Amygdala (tissue), 56 donors: ENCODE data around the gene PPM1L.
A peak's percentile ranks its signal among the peaks of the same experiment; 100 is the strongest.

Experiments
- DNase-seq, 56 donors: peaks; one replicate each; lab custom pipeline; 2025; lab: John Stamatoyannopoulos, UW

Gene PPM1L

DNA sequence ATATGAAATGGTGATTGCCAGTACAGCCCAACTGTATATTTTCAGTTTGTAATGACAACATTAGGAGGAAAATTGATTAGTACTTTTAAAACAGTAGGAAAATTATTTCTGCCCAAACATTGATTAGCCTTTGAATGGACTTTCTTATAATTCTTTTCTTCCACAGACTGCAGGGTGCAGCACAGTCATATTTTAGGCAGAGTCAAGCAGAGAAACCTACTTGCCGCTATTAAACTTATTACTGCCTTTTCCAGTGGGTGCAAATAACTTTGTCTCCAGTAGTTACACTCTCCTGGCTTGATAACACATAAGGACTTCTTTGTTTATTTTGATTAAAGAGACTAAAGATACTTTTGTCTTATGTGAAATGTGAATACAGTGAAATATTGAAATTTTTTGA is 85.4 kb downstream of the PPM1L start:
- no peak for DNase-seq

DNA sequence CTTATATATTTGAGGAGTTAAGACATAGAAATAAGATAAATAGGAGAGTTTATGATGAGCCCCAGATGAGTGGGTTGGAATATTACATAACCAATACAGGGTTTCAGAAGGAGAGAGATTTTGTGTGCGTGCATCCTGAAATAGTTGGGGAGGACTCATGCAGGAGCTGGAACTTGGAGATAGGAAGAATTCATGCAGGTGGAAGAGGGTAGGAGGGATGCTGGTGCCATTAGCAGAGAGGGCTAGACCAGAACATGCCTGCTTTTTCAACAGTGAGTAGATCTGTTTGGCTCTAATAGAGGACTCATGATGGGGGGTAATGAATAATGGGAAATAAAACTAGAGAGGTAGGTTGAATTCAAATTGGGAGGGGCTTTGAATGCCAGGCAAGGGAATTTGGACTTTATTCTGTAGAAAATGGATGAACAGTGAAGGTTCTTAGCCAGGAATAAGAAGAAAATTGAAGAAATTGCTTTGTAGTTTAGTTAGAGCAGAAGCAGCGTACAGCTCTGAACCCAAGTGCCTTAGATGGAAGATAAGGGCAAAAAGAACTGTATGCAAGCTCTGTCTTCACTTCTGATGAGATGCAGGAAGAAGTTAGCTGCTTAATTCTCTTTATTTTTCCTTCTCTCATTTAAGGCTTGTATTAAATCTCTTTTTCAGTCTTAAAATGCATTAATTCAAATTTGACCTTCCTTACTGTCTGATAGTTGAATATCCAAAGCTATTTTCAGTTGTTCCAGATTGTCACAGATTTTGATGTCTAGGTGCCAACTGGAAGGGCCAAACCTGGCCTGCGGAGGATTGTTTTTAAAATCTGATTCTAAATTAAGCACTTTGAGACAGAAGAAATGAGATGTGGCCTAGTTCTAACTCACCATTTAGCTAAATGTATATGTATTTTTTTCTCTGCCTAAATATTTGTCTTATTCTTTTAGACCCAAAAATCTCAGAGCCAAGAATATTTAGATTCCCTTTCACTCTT is 86.3 kb downstream of the PPM1L start:
- peak in 1 of 56 donors; percentile 2 for DNase-seq

DNA sequence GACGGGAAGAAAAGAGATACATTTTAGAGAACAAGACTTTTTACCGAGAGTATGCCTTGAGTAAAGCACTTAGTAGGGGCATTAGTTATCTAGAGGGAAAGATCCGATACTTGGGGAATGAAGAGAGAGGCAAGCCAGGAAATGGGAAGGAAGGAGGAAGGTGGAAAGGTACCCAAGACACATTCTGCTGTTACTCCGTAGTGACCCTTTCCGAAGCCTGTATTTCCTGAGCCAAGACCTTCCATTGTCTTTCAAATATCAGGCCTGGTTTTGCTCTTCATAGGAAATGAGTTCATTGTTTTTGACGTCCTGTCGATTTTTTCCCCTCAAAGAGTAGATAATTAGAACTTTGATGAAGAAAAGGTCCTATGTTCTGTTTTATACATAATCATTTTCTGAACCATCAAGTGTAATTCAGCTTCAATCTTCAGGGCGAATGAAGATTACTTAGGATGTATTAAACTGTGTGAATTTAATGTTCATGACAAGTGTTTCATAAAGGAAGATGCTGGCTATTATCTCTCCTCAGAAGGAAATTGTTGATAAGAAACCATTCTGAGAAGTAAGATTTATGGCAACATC is 95.7 kb downstream of the PPM1L start:
- DNase-seq, result no peak

DNA sequence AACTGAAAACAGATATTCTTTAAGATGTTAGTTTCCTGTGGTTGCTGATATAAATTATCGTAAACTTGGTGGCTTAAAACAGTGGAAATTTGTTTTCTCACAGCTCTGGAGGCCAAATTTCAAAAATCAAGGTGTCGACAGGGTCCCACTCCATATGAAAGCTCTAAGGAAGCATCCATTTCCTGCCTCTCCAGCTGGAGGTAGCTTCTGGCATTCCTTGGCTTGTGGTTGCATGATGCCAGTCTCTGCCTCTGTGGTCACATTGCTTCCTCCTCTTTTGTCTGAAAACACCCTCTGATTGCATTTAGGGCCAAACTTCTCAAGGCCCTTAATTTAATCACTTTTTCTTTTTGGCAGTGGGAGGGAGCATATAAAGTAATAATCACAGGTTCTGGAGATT is 96.8 kb downstream of the PPM1L start:
- no peak for DNase-seq

DNA sequence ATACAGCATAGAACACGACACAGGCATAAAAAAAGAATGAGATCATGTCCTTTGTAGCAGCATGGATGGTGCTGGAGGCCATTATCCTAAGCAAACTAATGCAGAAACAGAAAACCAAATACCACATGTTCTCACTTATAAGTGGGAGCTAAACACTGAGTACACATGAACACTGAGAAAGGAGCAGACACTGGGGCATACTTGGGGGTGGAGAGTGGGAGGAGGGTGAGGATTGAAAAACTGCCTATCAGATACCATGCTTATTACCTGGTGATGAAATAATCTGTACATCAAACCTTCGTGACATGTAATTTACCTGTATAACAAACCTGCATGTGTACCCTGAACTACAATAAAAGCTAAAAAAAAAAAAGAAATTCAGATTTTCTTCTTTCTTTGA is 100.4 kb downstream of the PPM1L start:
- DNase-seq, result no peak

DNA sequence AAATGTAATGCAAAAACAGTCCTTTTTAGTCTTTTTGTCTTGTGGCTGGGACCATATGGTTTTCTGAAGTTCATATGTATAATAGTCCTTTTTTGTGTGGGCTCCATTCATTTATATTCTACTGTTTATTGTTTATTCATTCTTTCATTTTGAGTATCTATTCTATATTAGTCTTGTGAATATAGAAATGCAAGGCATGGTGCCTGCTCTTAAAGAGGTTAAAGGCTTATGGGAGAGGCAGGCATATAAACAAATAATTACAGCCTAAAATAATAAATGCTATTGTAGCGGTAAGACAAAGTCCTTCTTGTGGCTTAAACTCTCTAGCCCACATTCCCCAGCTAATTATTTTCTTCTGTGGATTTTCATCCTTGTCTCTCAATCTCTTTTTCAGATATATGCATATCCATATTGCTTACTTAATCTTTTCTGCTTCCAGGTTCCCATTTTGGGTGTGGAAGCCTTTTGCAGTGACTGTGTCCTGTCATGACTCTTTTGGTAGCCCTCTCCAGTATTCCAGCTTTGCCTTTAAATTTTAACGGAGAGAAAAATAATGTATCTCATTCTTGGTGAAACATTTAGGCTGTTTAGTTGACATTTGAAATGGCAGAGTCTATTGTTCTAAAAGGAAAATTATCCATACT is 101.6 kb downstream of the PPM1L start:
- no peak for DNase-seq

DNA sequence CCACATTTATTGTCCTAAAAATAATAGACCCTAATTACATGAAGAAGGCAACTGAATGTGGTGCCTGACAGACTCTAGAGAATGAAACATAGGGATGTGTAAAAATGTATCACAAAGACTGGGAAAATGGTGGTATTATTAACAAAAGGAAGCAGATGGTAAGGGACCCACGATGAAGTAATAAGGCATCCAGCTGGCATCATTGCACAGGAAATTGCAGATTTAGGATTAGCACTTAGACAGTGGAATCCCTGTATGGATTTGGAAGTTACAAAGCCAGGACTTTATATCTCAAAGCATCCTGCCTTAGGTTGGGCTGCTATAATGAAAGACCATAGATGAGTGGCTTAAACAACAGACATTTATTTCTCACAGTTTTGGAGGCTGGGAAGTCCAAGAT is 104.3 kb downstream of the PPM1L start:
- DNase-seq, result no peak

DNA sequence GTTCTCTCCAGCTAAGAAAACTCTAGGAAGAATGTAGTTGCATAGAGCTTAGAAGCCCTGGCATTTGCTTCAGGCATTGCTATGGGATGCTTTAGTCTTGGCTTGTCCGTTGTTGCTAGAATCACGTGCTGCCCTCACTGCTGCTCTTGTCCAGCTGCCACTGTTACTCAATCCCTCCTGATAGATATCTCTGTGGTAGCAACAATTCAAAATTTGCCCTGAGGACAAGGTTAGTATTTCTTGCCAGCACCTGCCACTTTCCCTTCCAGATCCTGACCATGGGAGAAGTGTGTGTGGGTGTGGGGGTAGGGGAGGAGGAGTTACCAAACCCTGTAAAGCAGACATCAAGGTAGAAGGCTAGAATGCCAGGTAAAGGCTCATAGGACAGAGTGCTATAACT is 113.8 kb downstream of the PPM1L start:
- DNase-seq, result no peak

DNA sequence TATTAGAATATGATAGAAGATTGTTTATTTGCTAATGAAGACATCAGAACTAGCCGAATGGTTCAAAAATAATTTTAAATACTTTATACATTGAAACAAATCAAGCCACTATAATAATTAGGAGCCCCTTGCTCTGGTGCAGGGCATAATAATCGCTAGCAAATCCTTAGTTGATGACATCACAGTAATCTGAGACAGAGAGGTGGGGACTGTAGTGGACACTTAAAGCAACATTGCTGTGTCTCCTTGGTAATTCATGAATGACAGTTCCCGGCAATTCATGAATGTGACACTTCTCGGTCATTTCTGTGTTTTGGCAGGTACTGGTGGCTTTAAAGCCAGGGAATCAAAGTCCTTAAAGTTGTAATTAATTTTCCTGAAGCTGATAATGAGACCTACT is 114.3 kb downstream of the PPM1L start:
- no peak for DNase-seq

DNA sequence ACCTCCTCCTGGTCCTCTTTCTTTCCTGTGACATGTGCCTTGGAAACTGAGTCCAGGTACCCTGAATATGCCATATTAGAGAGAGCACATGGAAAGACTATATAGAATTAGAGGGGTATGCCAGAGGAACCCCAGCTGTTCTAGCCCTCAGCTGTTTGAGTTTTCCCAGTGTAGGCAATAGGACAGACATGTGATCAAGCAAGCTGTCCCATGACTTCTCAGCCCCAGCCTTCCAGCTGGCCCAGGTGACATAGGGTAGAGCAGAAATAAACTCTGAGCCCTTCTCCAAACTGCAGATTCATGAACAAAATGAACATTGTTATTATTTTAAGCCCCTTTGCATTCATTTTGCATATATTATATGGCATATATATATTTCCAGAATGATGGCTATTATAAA is 118.7 kb downstream of the PPM1L start:
- DNase-seq, result no peak

DNA sequence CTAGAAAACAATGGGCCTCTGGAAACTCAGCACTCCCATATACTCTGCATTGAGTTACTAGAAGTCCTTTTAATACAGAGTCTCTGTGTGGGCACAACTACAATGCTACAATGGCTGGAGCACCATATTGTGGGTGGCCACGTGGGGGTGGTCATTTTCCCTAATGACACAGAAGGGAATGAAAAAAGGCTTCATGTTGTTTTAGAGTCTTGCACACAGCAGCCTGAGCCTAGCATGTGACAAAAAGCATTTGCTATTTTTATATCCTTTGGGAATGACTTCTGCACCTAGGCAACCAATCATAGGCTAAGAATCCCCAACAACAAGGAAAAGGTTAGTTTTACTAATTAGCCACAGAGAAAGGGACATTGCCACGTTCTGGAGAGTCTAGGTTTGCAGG is 120.6 kb downstream of the PPM1L start:
- peak in 10 of 56 donors; percentile 0 to 15 (median 4) for DNase-seq

DNA sequence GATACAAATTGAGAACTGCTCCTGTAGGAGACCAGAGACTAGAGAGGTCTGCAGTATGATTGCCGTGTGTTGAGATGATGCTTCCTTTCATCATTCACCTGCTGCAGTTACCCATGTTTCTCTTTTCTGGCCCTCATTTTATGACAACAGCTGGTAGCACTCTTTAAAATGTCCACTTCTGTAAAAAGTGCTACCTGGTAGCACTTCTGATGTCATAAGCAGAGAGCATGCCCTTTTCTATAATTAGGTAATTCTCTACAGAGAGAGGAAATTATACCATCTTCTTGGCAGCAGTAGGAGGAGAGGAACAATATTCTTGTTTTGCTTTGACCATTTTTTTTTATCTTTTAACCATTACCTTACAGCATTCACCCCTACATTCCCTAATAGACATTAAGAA is 123.8 kb downstream of the PPM1L start:
- DNase-seq, result no peak

DNA sequence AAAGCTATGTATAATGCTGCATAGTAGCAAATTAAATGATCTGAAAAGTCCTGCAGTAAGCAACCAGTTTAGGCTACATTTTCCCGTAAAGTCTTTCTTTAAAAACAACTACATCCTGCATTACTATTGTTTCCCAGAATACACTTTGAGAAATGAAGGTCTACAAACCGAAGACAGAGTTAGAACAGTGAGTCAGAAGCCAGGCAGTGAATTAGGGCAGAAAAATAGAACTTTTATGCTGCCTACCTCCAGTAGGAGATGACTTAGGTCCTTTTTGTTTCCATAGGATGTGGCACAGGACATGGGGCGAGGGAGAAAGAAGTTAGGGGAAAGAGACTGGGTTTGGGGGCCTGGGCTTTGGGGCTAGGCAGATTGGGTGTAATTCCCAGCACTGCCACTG is 127.3 kb downstream of the PPM1L start:
- DNase-seq, result no peak

DNA sequence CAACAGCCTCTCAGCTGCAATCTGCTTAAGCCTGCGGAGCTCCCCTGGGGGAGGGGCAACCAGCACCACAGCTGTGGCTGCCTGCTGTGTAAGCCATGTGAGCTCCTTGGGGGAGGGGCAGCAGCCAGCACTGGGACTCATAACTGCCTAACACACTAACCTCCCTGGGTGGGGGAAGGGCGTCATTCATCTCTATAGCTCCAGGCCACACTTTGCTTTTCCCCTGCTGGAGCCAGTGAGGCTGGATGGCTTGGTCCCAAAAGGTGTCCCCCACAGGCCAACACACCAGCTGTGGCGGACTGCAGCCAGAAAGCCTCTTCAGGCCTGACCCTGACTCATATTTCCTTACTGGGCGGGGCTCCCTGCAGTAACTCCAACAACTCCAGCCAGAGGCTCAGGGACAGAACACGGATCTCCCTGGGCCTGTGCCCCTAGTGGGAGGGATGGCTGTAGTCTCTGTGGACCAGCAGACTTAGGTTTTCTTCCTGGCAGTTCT is 129.8 kb downstream of the PPM1L start:
- DNase-seq, result peak in 43 of 56 donors; percentile 2 to 80 (median 34)

DNA sequence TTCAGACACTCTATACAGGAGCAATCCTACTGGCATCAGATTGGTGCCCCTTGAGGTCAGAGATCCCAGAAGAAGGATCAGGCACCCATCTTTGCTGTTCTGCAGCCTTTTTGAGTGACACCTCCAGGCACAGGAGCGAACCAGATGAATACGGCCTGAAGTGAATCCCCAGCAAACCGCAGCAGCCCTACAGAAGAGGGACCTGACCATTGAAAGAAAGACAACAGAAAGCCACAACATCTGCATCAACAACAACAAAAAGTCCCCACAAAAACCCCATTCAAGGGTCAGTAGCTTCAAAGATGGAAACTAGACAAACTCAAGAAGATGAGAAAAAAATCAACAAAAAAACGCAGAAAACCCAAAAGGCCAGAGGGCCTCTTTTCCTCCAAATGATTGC is 130.4 kb downstream of the PPM1L start:
- DNase-seq, result no peak

DNA sequence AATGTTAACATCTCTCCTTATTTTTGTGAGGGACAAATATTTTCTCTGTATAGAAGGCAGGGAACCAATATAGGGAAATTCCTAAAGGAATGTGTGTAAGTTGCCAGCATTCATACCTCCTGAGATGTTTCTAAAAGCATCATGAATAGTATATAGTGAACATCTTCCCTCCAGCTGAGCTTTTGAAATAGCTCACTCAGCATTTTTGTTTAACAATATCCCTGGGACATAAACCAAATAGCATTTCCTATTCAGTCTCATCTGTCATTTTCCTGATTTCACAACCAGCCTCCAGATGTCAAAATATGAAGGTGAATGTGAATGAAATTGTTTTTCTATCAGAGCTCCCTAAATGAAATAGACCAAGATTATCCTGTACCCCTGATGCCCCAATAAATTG is 137.2 kb downstream of the PPM1L start:
- DNase-seq, result no peak

DNA sequence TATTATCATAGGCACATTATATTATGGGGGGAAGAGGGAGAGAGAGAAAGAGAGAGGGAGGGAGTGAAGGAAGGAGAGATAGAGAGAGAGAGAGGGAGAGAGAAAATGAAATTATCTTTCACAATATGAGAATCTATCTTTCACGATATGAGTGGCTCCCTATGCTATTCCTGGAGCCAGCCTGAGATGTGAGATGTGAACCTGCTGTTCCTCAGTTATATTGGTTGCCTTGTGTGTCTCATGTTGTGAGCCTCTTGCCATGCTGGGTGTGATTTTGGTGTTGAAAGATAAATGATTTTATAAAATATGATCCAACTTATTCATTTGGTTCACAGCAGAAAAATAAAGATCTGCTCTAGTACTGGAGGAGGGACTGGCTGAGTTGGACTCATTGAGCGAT is 148.7 kb downstream of the PPM1L start:
- peak in 3 of 56 donors; percentile 0 to 12 (median 5) for DNase-seq

DNA sequence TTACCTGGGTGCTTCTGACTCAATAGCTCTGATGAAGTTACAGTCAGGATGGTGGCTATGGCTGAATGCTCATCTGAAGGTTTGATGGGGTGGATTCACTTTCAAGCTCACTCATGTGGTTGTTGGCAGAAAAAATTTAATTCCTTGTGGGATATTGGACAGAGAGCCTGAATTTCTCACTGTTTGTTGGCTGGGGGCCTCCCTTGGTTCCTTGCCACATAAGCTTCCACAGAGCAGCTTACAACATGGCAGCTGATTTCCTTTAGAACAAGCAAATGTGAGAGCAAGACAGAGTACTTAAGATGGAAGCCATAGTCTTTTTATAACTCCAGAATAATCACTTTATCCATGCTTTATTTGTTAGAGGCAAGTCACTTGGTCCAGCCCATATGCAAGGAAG is 150.6 kb downstream of the PPM1L start:
- no peak for DNase-seq

DNA sequence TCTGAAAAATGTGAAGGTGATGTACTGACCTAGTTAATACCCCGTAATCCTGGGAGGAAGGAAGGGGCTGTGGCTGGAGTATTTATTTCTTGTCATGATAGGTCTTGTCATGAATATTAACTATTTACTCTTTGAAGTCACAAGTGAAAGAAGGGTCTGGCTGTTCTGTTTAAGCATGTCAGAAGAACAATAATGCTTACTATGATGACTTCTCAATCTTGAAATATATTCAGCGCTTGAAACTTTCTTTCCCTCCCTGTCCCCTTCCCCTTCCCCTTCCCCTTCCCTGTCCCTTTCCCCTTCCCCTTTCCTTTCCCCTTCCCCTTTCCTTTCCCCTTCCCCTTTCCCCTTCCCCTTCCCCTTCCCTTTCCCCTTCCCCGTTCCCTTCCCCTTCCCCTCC is 153.9 kb downstream of the PPM1L start:
- no peak for DNase-seq

DNA sequence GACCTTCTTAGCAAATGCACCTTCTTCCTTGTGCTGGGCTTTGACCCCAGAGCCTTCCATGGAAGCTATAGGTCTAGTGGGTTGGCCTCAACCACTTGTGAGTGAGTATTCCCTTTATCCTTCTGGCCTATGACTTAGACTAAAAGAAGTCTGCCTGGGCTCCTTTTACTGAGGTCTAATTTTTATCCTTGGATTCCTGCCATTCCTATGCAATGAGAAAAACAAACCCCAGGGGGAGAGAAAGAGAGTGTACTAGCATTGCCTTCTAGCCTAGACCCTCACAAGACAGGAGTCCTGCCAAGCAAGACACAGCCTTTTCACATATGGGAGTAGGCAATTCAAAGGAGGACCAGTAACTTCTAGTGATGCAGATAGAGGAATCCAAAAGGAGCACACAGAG is 155.4 kb downstream of the PPM1L start:
- DNase-seq, result no peak

DNA sequence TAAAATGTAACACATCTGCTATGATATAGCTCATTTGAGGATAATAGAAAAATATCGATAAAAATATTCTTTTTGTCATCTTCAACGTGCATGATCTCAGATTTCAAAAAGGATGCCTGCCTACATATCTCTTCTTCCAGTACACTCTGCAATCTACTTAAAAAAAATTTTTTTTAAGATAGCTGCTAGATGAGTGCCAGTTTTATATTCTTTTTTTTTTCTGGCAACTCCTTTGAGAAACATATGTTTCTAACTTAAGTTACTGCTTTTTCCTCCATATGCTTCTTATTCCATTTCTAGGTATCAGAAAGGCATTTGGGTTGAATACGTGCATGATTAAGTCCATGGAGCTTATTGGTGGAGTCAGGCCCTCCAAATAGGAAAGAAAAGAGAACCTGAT is 160.4 kb downstream of the PPM1L start:
- DNase-seq, result no peak
